K562 (cell line): Measurements from ENCODE around the gene PHF21B. TPM values are rescaled to one million over a fixed set of nuclear protein-coding genes. Genes with fewer than 3 reads are reported as not detected.

Experiments
- ATAC-seq: fragments of 200-7000 bp; cut with Tn5 transposase; 3 replicates; pipeline ENCODE4 v1.9.1; 2020; ENCODE audit warnings: moderate library complexity
- BruUV-seq: library from RNA; stranded (reverse); fragments of 400-500 nt; replicated peaks from 2 replicates; lab custom pipeline; 2021; lab: Mats Ljungman, UMichigan
- CTCF ChIA-PET: fragments of 300-600 bp; formaldehyde crosslinking; extraction: SDS; loops from one replicate; lab custom pipeline; 2021; ENCODE audit warnings: low intra/inter-chr PET ratio; lab: Yijun Ruan, JAX
- POLR2A ChIA-PET: fragments of 300-600, 350-650 bp; sonication (Branson Sonifier 250); formaldehyde crosslinking; extraction: SDS; loops from one replicate; lab custom pipeline; 2021; ENCODE audit warnings: antibody characterized with exemption, inconsistent platforms; lab: Yijun Ruan, JAX
- DNase-seq, 4 experiments: peaks; one replicate each; pipeline versions ENCODE4 v3.0.0 to v3.0.0-alpha.2; 2011 to 2018; ENCODE audit warnings: low spot score in 3 of 4, mixed read lengths in 3 of 4; ENCODE audit errors: extremely low read depth in 1 of 4
- FAIRE-seq: peaks from 2 replicates; lab custom pipeline; 2011; peaks lifted over from hg19 to GRCh38; lab: Jason Lieb, UNC
- H2AFZ ChIP-seq: 2 replicates; pipeline ENCODE4 v1.6.0; 2011; ENCODE audit warnings: low read depth, low read length, control low read depth, inconsistent platforms
- H3K27ac ChIP-seq: fragments of 200-600 bp; 3 replicates; pipeline ENCODE4 v1.8.0; 2011; ENCODE audit warnings: low read depth, mild to moderate bottlenecking, control low read depth, inconsistent platforms, low read length, moderate library complexity, mixed read lengths; ENCODE audit errors: extremely low read depth
- H3K27me3 ChIP-seq, 2 experiments: fragments of 300-600 bp in 1 of 2; 2 replicates in 1 of 2; 3 replicates in 1 of 2; pipeline versions ENCODE4 v1.6.0 to v1.8.0; 2011; ENCODE audit warnings: inconsistent platforms in 2 of 2, low read length in 2 of 2, mild to moderate bottlenecking in 1 of 2, mixed read lengths in 1 of 2, moderate library complexity in 1 of 2; ENCODE audit not compliant: control insufficient read depth in 2 of 2, insufficient read depth in 2 of 2
- H3K36me3 ChIP-seq: fragments of 300-600 bp; 3 replicates; pipeline ENCODE4 v1.8.0; 2011; ENCODE audit warnings: mild to moderate bottlenecking, low read length, inconsistent platforms; ENCODE audit not compliant: control insufficient read depth, insufficient read depth
- H3K4me1 ChIP-seq, 2 experiments: fragments of 200-600 bp in 1 of 2; replicated peaks in 1 of 2; 2 replicates in 1 of 2; 3 replicates in 1 of 2; pipeline versions ENCODE4 v1.5.1 to v1.8.0; 2011; ENCODE audit warnings: inconsistent platforms in 2 of 2, low read length in 2 of 2, mild to moderate bottlenecking in 1 of 2, mixed read lengths in 1 of 2, moderate library complexity in 1 of 2; ENCODE audit not compliant: control insufficient read depth in 2 of 2, insufficient read depth in 2 of 2
- H3K4me2 ChIP-seq: 2 replicates; pipeline ENCODE4 v1.6.1; 2011; ENCODE audit warnings: low read length, control low read depth, inconsistent platforms, mixed read lengths; ENCODE audit not compliant: insufficient read depth
- H3K4me3 ChIP-seq: fragments of 200-600 bp; sonication (generic), shearing (Covaris generic); 2 replicates; pipeline ENCODE4 v1.5.1; 2016; ENCODE audit warnings: control low read depth, inconsistent platforms
- H3K79me2 ChIP-seq: fragments of 200-600 bp; 3 replicates; pipeline ENCODE4 v1.8.0; 2011; ENCODE audit warnings: low read length, inconsistent platforms; ENCODE audit not compliant: control insufficient read depth, insufficient read depth
- H3K9ac ChIP-seq, 2 experiments: 2 replicates each; pipeline versions ENCODE4 v1.6.0 to v1.6.1; 2011; ENCODE audit warnings: low read depth in 2 of 2, low read length in 2 of 2, control low read depth in 1 of 2, inconsistent platforms in 1 of 2, mild to moderate bottlenecking in 1 of 2, mixed read lengths in 1 of 2; ENCODE audit not compliant: insufficient read depth in 1 of 2
- H3K9me1 ChIP-seq: one replicate; pipeline ENCODE4 v1.6.0; 2011; ENCODE audit warnings: inconsistent platforms, mild to moderate bottlenecking, low read length, moderate library complexity; ENCODE audit not compliant: control insufficient read depth, insufficient read depth
- H3K9me3 ChIP-seq: replicated peaks from 2 replicates; pipeline ENCODE4 v1.5.1; 2011; ENCODE audit warnings: low read depth, low read length, inconsistent platforms; ENCODE audit not compliant: control insufficient read depth, insufficient read depth
- H4K20me1 ChIP-seq: replicated peaks from 2 replicates; pipeline ENCODE4 v1.6.1; 2011; ENCODE audit warnings: low read length, inconsistent platforms, mixed read lengths; ENCODE audit not compliant: control insufficient read depth, insufficient read depth
- CHAMP1 ChIP-seq: fragments of 450-650 bp; IDR thresholded peaks from 2 replicates; pipeline ENCODE4 v1.6.1; 2016; ENCODE audit warnings: mild to moderate bottlenecking
- EP400 ChIP-seq: fragments of 450-650 bp; IDR thresholded peaks from 2 replicates; pipeline ENCODE4 v1.6.1; 2017; ENCODE audit warnings: antibody characterized with exemption, mild to moderate bottlenecking, moderate library complexity
- JUNB ChIP-seq: fragments of 450-650 bp; formaldehyde crosslinking; conservative IDR thresholded peaks from 2 replicates; pipeline ENCODE4 v1.4.0; 2020; ENCODE audit warnings: mild to moderate bottlenecking
- ZNF518B ChIP-seq: fragments of 250-450 bp; sonication (Bioruptor Pico); IDR thresholded peaks from 2 replicates; pipeline ENCODE4 v1.5.0; 2021; ENCODE audit warnings: mild to moderate bottlenecking, moderate library complexity
- WGBS: fragments of 100-300 bp; shearing (Covaris generic); methylation state at CpG from one replicate; pipeline ENCODE4 v1.1.6; 2016; ENCODE audit warnings: low coverage, mixed read lengths; ENCODE audit not compliant: insufficient coverage; ENCODE audit errors: missing lambda C conversion rate; 5-methylcytosine and 5-hydroxymethylcytosine counted together
- in situ Hi-C: fragments of 300-500 bp; cut with MboI; formaldehyde crosslinking; loops from 4 replicates; pipeline ENCODE4 v1.15.0; 2018; ENCODE audit warnings: inconsistent platforms, mixed read lengths
- intact Hi-C: fragments of 100-400 bp; cut with micrococcal nuclease; formaldehyde crosslinking; loops from 2 replicates; pipeline ENCODE4 v1.14.2; 2022
- polyA plus RNA-seq, 8 experiments: library from polyadenylated mRNA; depleted of rRNA in 4 of 8; stranded (reverse) in 5 of 8; unstranded in 3 of 8; fragments of >200 nt; fragmentation: Nextera tagmentation in 2 of 8; fragmentation: Illumina TruSeq in 1 of 8; extraction: Ambion mirVana in 2 of 8; extraction: Trizol in 1 of 8; gene quantifications; 2 replicates each; pipeline versions ENCODE4 v1.2.1 to v1.2.3, GENCODE V29; 2011 to 2014; ENCODE audit warnings: inconsistent platforms in 1 of 8, missing spikeins in 1 of 8
- total RNA-seq, 7 experiments: library from RNA; depleted of rRNA in 6 of 7; stranded (reverse); fragments of >200 nt in 6 of 7; fragmentation: Illumina TruSeq in 2 of 7; extraction: Trizol in 2 of 7; gene quantifications; 2 replicates each; pipeline versions ENCODE4 v1.2.1 to v1.2.3, GENCODE V29; 2011 to 2021; ENCODE audit warnings: low replicate concordance in 1 of 7

Gene PHF21B
- total and polyA plus RNA-seq, 9 of the 15 experiments (the other 6 are each of a cell fraction or from before 2014, with no cell fraction given) = 0.04 TPM; not detected in 8

GRCh38 chr22:44927463-44928135, 82.2 kb downstream of the PHF21B start:
- Histone ChIP-seq H3K9me1 (no peaks in the 10 kb centered on the region), H3K36me3 (no peaks in the 10 kb centered on the region), H3K9ac (no peak overlapping the region), H3K9me3 (no peaks in the 10 kb centered on the region), H3K79me2 (no peaks in the 10 kb centered on the region), H3K27ac (no peak overlapping the region), H3K27me3 (peaks cover 2 to 57% of the 10 kb centered on the region in 2 experiments; a peak in 4 of 5 replicates), H2AFZ (no peak overlapping the region), H3K4me1 (no peaks in the 10 kb centered on the region), H4K20me1 (no peaks in the 10 kb centered on the region; the same call in 1 of the 2 replicates), H3K4me3 (no peak overlapping the region), H3K4me2 (no peak overlapping the region)
- no peak for FAIRE-seq
- BruUV-seq = no TSS peak
- TF ChIP-seq JUNB (CRISPR knock-in tag) = no peak
- no peak for TF ChIP-seq EP400
- no peak for TF ChIP-seq ZNF518B
- TF ChIP-seq CHAMP1 = no peak
- in situ Hi-C loops = no loop called here
- no peak for DNase-seq
- WGBS = 2% methylated on average over 16 of the region's 18 CpGs
- no peak for ATAC-seq
- CTCF ChIA-PET = no interaction called here
- intact Hi-C loops = no loop called here
- POLR2A ChIA-PET = interaction anchor here (0.5 to 1.0 kb wide), 2 partner anchors 9 to 167 kb away, joined by 3 to 6 read pairs; no protein-coding TSS in a partner anchor
